GM12874 (cell line): ENCODE results near the gene RHOF.

Experiments
- CTCF ChIP-seq: IDR thresholded peaks from 2 replicates; pipeline ENCODE4 v1.5.1; 2011; ENCODE audit warnings: low read depth, mild to moderate bottlenecking, control low read depth, low read length, moderate library complexity; ENCODE audit not compliant: insufficient read depth

The RHOF gene

GRCh38 chr12:121806009-121806545 lies 12.6 kb upstream of the RHOF start:
- no peak for TF ChIP-seq CTCF

- no peak for TF ChIP-seq CTCF
Measured at GRCh38 chr12:121805171-121806008, 11.9 kb upstream of the RHOF start.

GRCh38 chr12:121804417-121805111 lies 11.1 kb upstream of the RHOF start:
- no peak for TF ChIP-seq CTCF

GRCh38 chr12:121803861-121804416 lies 10.5 kb upstream of the RHOF start, which contains the start of gene SETD1B:
SETD1B (plus strand) TSS chr12:121804009; CDS start chr12:121804738, 729 bp downstream.
- TF ChIP-seq CTCF, result no peak

- TF ChIP-seq CTCF, result no peak
Measured at GRCh38 chr12:121802843-121803698, 9.6 kb upstream of the RHOF start.

- TF ChIP-seq CTCF, result no peak
Measured at GRCh38 chr12:121802485-121802842, 9.0 kb upstream of the RHOF start.
